Measurements from ENCODE around the gene ATP13A4. TPM values are rescaled to one million over a fixed set of nuclear protein-coding genes. Genes with fewer than 3 reads are reported as not detected.

ATP13A4 gene
- total and polyA plus RNA-seq, 2 of the 8 experiments (the other 6 are each of a cell fraction or from before 2014, with no cell fraction given): 0.12 TPM; not detected in 1

- FAIRE-seq (no peak), DNase-seq (ENCODE audit: low read depth in 1 of 2, low spot score in 2 of 2) (no peak)
- Histone ChIP-seq H3K27ac (ENCODE audit: low read depth, low read length) (no peak overlapping the region), H2AK5ac (ENCODE audit: low read depth, low read length) (no peak overlapping the region), H2AFZ (ENCODE audit: low read length) (no peak overlapping the region), H3K9ac (replicated peaks in 1 of 4; ENCODE audit: extremely low read depth in 1 of 4, low read depth in 3 of 4, low read length in 3 of 4) (no peak overlapping the region), H3K18ac (ENCODE audit: extremely low read depth, low read length) (no peak overlapping the region), H2BK15ac (ENCODE audit: low read length) (no peak overlapping the region), H2BK5ac (ENCODE audit: low read depth, low read length) (no peak overlapping the region), H2BK12ac (ENCODE audit: low read depth, low read length) (no peak overlapping the region), H3K56ac (replicated peaks; ENCODE audit: insufficient read length, low read depth, low read length) (no peak overlapping the region), H3K79me1 (ENCODE audit: low read depth, low read length) (no peaks in the 10 kb centered on the region), H3K14ac (ENCODE audit: insufficient read length) (no peak overlapping the region), H2BK20ac (ENCODE audit: low read length) (no peak overlapping the region), H3K4me3 (ENCODE audit: extremely low read depth in 1 of 4, insufficient read depth in 2 of 4, low read depth in 3 of 4, low read length in 4 of 4) (no peak overlapping the region), H3K27me3 (replicated peaks in 1 of 4; ENCODE audit: control insufficient read depth in 3 of 4, extremely low read depth in 1 of 4, insufficient read depth in 3 of 4, low read length in 3 of 4) (no peaks in the 10 kb centered on the region), H3K36me3 (ENCODE audit: control insufficient read depth in 2 of 4, insufficient read depth in 4 of 4, low read length in 3 of 4) (no peaks in the 10 kb centered on the region), H3K23me2 (ENCODE audit: low read depth, low read length) (no peaks in the 10 kb centered on the region), H3K4me1 (replicated peaks in 1 of 4; ENCODE audit: control insufficient read depth in 3 of 4, insufficient read depth in 4 of 4, low read length in 3 of 4) (no peaks in the 10 kb centered on the region), H3K9me3 (ENCODE audit: insufficient read depth in 2 of 2, low read depth in 1 of 2, low read length in 1 of 2) (no peaks in the 10 kb centered on the region), H3K4me2 (ENCODE audit: insufficient read depth in 1 of 2, low read depth in 2 of 2, low read length in 2 of 2) (no peak overlapping the region), H4K20me1 (replicated peaks in 1 of 2; ENCODE audit: control insufficient read depth in 1 of 2, insufficient read depth in 2 of 2, low read length in 2 of 2) (no peaks in the 10 kb centered on the region), H4K91ac (replicated peaks; ENCODE audit: insufficient read length, low read length) (no peak overlapping the region), H3K4ac (replicated peaks; ENCODE audit: insufficient read length, low read depth, low read length) (no peak overlapping the region), H4K8ac (ENCODE audit: extremely low read depth, insufficient read depth, low read length) (no peak overlapping the region), H3K23ac (ENCODE audit: insufficient read length) (no peak overlapping the region), H3K79me2 (ENCODE audit: control insufficient read depth in 1 of 2, insufficient read depth in 2 of 2, low read length in 2 of 2) (no peaks in the 10 kb centered on the region), H2BK120ac (replicated peaks; ENCODE audit: low read depth, low read length) (no peak overlapping the region), H4K5ac (ENCODE audit: insufficient read length, low read depth, low read length) (no peak overlapping the region)
- CTCF ChIA-PET (ENCODE audit: partially characterized antibody): interaction anchor here (1.4 kb wide), 1 partner anchor 9 kb away, joined by 8 read pairs; no protein-coding TSS in a partner anchor
- WGBS, 2 experiments (ENCODE audit: extremely low coverage in 1 of 2, insufficient coverage in 1 of 2, insufficient read length in 1 of 2, insufficient replicate concordance in 2 of 2, low coverage in 1 of 2, low lambda C conversion rate in 2 of 2, missing lambda C conversion rate in 1 of 2): 83% methylated on average over 3 of the region's 3 CpGs; no CpG with 5 or more reads in 1 of the 2 experiments
- POLR2A ChIA-PET (ENCODE audit: partially characterized antibody): no interaction called here
- TF ChIP-seq BCL11A (IDR thresholded peaks at IDR 0.05; ENCODE audit: low read depth in 2 of 2, low read length in 2 of 2) (no peak), ASH2L (IDR thresholded peaks at IDR 0.05; ENCODE audit: low read length) (no peak), CBX5 (IDR thresholded peaks at IDR 0.05; ENCODE audit: low read depth, low read length) (no peak), JUND (IDR thresholded peaks at IDR 0.05; ENCODE audit: low read length) (no peak), CHD1 (IDR thresholded peaks at IDR 0.05; ENCODE audit: low read depth, low read length) (no peak), KDM1A (IDR thresholded peaks at IDR 0.05; ENCODE audit: borderline replicate concordance, low read length) (no peak), SRF (IDR thresholded peaks at IDR 0.05; ENCODE audit: low read depth, low read length) (no peak), GABPA (IDR thresholded peaks at IDR 0.05; ENCODE audit: borderline replicate concordance, insufficient read depth, low read length) (no peak), SP1 (IDR thresholded peaks at IDR 0.05; ENCODE audit: low read depth, low read length) (no peak), POLR2AphosphoS5 (IDR thresholded peaks at IDR 0.05; ENCODE audit: low read depth, low read length) (no peak), JUN (IDR thresholded peaks at IDR 0.05; ENCODE audit: low read depth, low read length) (no peak), SP4 (IDR thresholded peaks at IDR 0.05; ENCODE audit: low read length) (no peak), KDM5A (IDR thresholded peaks at IDR 0.05; ENCODE audit: low read length) (no peak), RNF2 (IDR thresholded peaks at IDR 0.05; ENCODE audit: borderline replicate concordance, low read depth, low read length, missing control alignments, poor library complexity, severe bottlenecking) (no peak)
Observed at GRCh38 chr3:193498215-193498614, 56.5 kb downstream of the ATP13A4 start.
